HCT116 (cell line): ENCODE results near the gene DRGX. TPM values are rescaled to one million over a fixed set of nuclear protein-coding genes. Genes with fewer than 3 reads are reported as not detected.

ENCODE experiments used
- ATAC-seq: fragments of 200-7000 bp; cut with Tn5 transposase; 2 replicates; pipeline ENCODE4 v1.9.1; 2020; ENCODE audit warnings: mild to moderate bottlenecking, moderate library complexity
- BruUV-seq: library from RNA; stranded (reverse); fragments of 400-500 nt; replicated peaks from 2 replicates; lab custom pipeline; 2021; lab: Mats Ljungman, UMichigan
- CTCF ChIA-PET: fragments of 300-600 bp; sonication (Branson Sonifier 250); formaldehyde crosslinking; loops from one replicate; lab custom pipeline; 2021; ENCODE audit warnings: antibody characterized with exemption; lab: Charles Lee
- POLR2A ChIA-PET: fragments of 300-600, 350-600 bp; sonication (Branson Sonifier 250); formaldehyde crosslinking; loops from one replicate; lab custom pipeline; 2021; ENCODE audit warnings: antibody characterized with exemption; lab: Charles Lee
- RAD21 ChIA-PET, 2 experiments: fragments of 300-600 bp; sonication (Branson Sonifier 250); formaldehyde crosslinking; loops; one replicate each; lab custom pipeline; 2023; ENCODE audit warnings: low total read pairs in 2 of 2; ENCODE audit not compliant: uncharacterized antibody in 2 of 2, unreplicated experiment in 2 of 2, low non-redundant PET in 1 of 2; lab: Charles Lee
- DNase-seq: peaks from one replicate; pipeline ENCODE4 v3.0.0-alpha.2; 2010; ENCODE audit warnings: low read depth, low spot score
- H2AFZ ChIP-seq: fragments of 200-600 bp; shearing (Covaris generic), sonication (generic); 2 replicates; pipeline ENCODE4 v1.6.1; 2017; ENCODE audit warnings: low read depth, mixed run types, mixed read lengths, antibody characterized with exemption, low read length; ENCODE audit not compliant: poor library complexity, severe bottlenecking
- H3K27ac ChIP-seq: 2 replicates; pipeline ENCODE4 v1.5.1; 2012; ENCODE audit warnings: low read depth, low read length
- H3K27me3 ChIP-seq: fragments of 200-600 bp; sonication (generic); 2 replicates; pipeline ENCODE4 v1.6.1; 2016; ENCODE audit warnings: mixed run types, low read length, mixed read lengths; ENCODE audit not compliant: insufficient read depth
- H3K36me3 ChIP-seq, 2 experiments: fragments of 200-500 bp in 1 of 2; fragments of 200-600 bp in 1 of 2; sonication (Bioruptor generic) in 1 of 2; sonication (generic) in 1 of 2; 2 replicates each; pipeline versions ENCODE4 v1.5.1 to v1.6.1; 2014 to 2016; ENCODE audit warnings: low read length in 2 of 2, inconsistent platforms in 1 of 2, mixed read lengths in 1 of 2, mixed run types in 1 of 2; ENCODE audit not compliant: insufficient read depth in 2 of 2, control insufficient read depth in 1 of 2
- H3K4me1 ChIP-seq, 2 experiments: fragments of 200-600 bp in 1 of 2; sonication (generic) in 1 of 2; 2 replicates each; pipeline versions ENCODE4 v1.5.1 to v1.6.1; 2012 to 2017; ENCODE audit warnings: low read length in 2 of 2, inconsistent platforms in 1 of 2, mild to moderate bottlenecking in 1 of 2, mixed read lengths in 1 of 2, mixed run types in 1 of 2, moderate library complexity in 1 of 2; ENCODE audit not compliant: insufficient read depth in 2 of 2, control insufficient read depth in 1 of 2
- H3K4me2 ChIP-seq: fragments of 200-600 bp; sonication (generic); 2 replicates; pipeline ENCODE4 v1.6.1; 2017; ENCODE audit warnings: mixed run types, low read length, mixed read lengths
- H3K4me3 ChIP-seq, 2 experiments: fragments of 200-600 bp in 1 of 2; sonication (generic) in 1 of 2; replicated peaks in 1 of 2; 2 replicates each; pipeline ENCODE4 v1.5.1; 2011 to 2016; ENCODE audit warnings: low read length in 2 of 2, control low read depth in 1 of 2, low read depth in 1 of 2, mild to moderate bottlenecking in 1 of 2, mixed read lengths in 1 of 2, mixed run types in 1 of 2
- H3K79me2 ChIP-seq: fragments of 200-600 bp; sonication (generic); 2 replicates; pipeline ENCODE4 v1.6.1; 2017; ENCODE audit warnings: mild to moderate bottlenecking, mixed run types, low read length, moderate library complexity, mixed read lengths; ENCODE audit not compliant: insufficient read depth
- H3K9ac ChIP-seq: fragments of 200-600 bp; sonication (generic); 2 replicates; pipeline ENCODE4 v1.6.1; 2016; ENCODE audit warnings: low read length, mixed read lengths
- H3K9me2 ChIP-seq: fragments of 200-600 bp; sonication (generic), shearing (Covaris generic); 2 replicates; pipeline ENCODE4 v1.6.1; 2017; ENCODE audit warnings: mixed run types, mild to moderate bottlenecking, moderate library complexity; ENCODE audit not compliant: insufficient read depth
- H3K9me3 ChIP-seq, 2 experiments: fragments of 200-500 bp in 1 of 2; fragments of 200-600 bp in 1 of 2; sonication (Bioruptor generic) in 1 of 2; sonication (generic) in 1 of 2; 2 replicates each; pipeline ENCODE4 v1.6.1; 2014 to 2017; ENCODE audit warnings: low read length in 2 of 2, mixed read lengths in 2 of 2, inconsistent platforms in 1 of 2, low read depth in 1 of 2, mild to moderate bottlenecking in 1 of 2, mixed run types in 1 of 2, moderate library complexity in 1 of 2; ENCODE audit not compliant: control insufficient read depth in 1 of 2, insufficient read depth in 1 of 2
- H4K20me1 ChIP-seq: fragments of 200-600 bp; sonication (generic), shearing (Covaris generic); 2 replicates; pipeline ENCODE4 v1.6.1; 2017; ENCODE audit warnings: mixed run types, mild to moderate bottlenecking, moderate library complexity; ENCODE audit not compliant: insufficient read depth
- CBX3 ChIP-seq: IDR thresholded peaks from 2 replicates; pipeline ENCODE4 v1.6.1; 2012; ENCODE audit warnings: low read depth
- CEBPB ChIP-seq: IDR thresholded peaks from 2 replicates; pipeline ENCODE4 v1.6.1; 2012; ENCODE audit warnings: low read depth
- EGR1 ChIP-seq: IDR thresholded peaks from 2 replicates; pipeline ENCODE4 v1.6.1; 2012; ENCODE audit warnings: low read depth
- ELF1 ChIP-seq: IDR thresholded peaks from 2 replicates; pipeline ENCODE4 v1.6.1; 2012; ENCODE audit warnings: low read depth, borderline replicate concordance
- EZH2phosphoT487 ChIP-seq: fragments of 200-600 bp; IDR thresholded peaks from 2 replicates; pipeline ENCODE4 v1.6.1; 2018; ENCODE audit warnings: antibody characterized with exemption, borderline replicate concordance
- JUND ChIP-seq: IDR thresholded peaks from 2 replicates; pipeline ENCODE4 v1.6.1; 2012
- POLR2A ChIP-seq: IDR thresholded peaks from 2 replicates; pipeline ENCODE4 v1.7.0; 2011; ENCODE audit warnings: borderline replicate concordance; ENCODE audit not compliant: insufficient read depth, insufficient read length; ENCODE audit errors: extremely low read depth
- POLR2AphosphoS5 ChIP-seq: IDR thresholded peaks from 2 replicates; pipeline ENCODE4 v1.6.1; 2011; ENCODE audit warnings: mild to moderate bottlenecking, low read depth, low read length, moderate library complexity
- RAD21 ChIP-seq: IDR thresholded peaks from 2 replicates; pipeline ENCODE4 v1.6.1; 2012; ENCODE audit warnings: low read depth, mild to moderate bottlenecking
- SIN3A ChIP-seq: IDR thresholded peaks from 2 replicates; pipeline ENCODE4 v1.6.1; 2012; ENCODE audit warnings: low read depth
- SP1 ChIP-seq: IDR thresholded peaks from 2 replicates; pipeline ENCODE4 v1.6.1; 2012; ENCODE audit warnings: low read depth
- SRF ChIP-seq: IDR thresholded peaks from 2 replicates; pipeline ENCODE4 v1.6.1; 2012; ENCODE audit warnings: low read depth
- TCF7L2 ChIP-seq: IDR thresholded peaks from 2 replicates; pipeline ENCODE4 v1.7.0; 2011; ENCODE audit warnings: borderline replicate concordance, inconsistent platforms; ENCODE audit not compliant: insufficient read depth, insufficient read length; ENCODE audit errors: extremely low read depth
- YY1 ChIP-seq: IDR thresholded peaks from 2 replicates; pipeline ENCODE4 v1.6.1; 2011; ENCODE audit warnings: low read length, low read depth, moderate library complexity, mild to moderate bottlenecking; ENCODE audit not compliant: insufficient replicate concordance; ENCODE audit errors: extremely low read depth
- ZFX ChIP-seq: fragments of 450-650 bp; IDR thresholded peaks from 2 replicates; pipeline ENCODE4 v1.6.1; 2017
- ZNF274 ChIP-seq: fragments of 200-500 bp; sonication (Bioruptor generic); IDR thresholded peaks from 2 replicates; pipeline ENCODE4 v1.6.1; 2014; ENCODE audit warnings: mild to moderate bottlenecking, low read depth, low read length, inconsistent platforms
- intact Hi-C: fragments of 100-400 bp; cut with micrococcal nuclease; formaldehyde crosslinking; loops from 2 replicates; pipeline ENCODE4 v1.10.0; 2022
- total RNA-seq: library from RNA; stranded (reverse); gene quantifications from one replicate; pipeline ENCODE4 v1.2.1, GENCODE V29; 2021; ENCODE audit not compliant: unreplicated experiment
- TF ChIP-seq, protein P1 (sequence below): IDR thresholded peaks from 2 replicates; pipeline ENCODE4 v1.6.1; 2011; ENCODE audit warnings: mild to moderate bottlenecking, low read length, moderate library complexity; ENCODE audit not compliant: insufficient replicate concordance; ENCODE audit errors: extremely low read depth
- TF ChIP-seq, protein P2 (sequence below): IDR thresholded peaks from 2 replicates; pipeline ENCODE4 v1.6.1; 2012
- TF ChIP-seq, protein P3 (sequence below): IDR thresholded peaks from 2 replicates; pipeline ENCODE4 v1.6.1; 2012

Gene DRGX
- total RNA-seq, 1 experiment from 2014 or later: not detected

DNA sequence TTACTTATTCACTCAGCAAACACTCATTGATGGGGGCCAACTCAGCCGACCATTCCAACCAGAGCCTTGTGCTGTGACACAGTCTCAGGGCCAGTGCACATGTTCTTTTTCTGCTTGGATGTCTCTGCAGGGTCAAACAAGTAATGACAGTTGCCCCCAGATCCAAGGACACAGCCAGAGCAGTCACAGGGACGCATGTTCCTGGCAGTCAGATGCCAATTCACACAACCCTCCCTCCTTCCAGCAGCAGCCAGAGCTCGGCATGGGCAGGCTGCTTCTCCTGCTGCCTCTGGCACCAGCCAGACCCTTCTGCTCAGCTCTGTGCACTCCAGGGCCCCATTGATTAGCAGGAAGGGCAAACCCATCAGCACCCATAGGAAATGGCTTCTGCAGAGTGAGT, 20.3 kb downstream of the DRGX start:
- H3K79me2 ChIP-seq: no peaks in the 10 kb centered on the region
- no peaks in the 10 kb centered on the region for H3K36me3 ChIP-seq
- CTCF ChIA-PET: interaction anchor here (1.2 kb wide), 1 partner anchor 32 kb away, joined by 3 read pairs; no protein-coding TSS in a partner anchor
- RAD21 ChIA-PET: no interaction called here
- TF ChIP-seq SP1 (no peak), SIN3A (no peak), POLR2A (no peak), ZNF274 (no peak), EZH2phosphoT487 (no peak), RAD21 (no peak), CEBPB (no peak), ZFX (no peak), POLR2AphosphoS5 (no peak), SRF (no peak), ELF1 (no peak), JUND (no peak), TCF7L2 (no peak), CBX3 (no peak), YY1 (no peak), EGR1 (no peak)
- TF ChIP-seq, protein P1, sequence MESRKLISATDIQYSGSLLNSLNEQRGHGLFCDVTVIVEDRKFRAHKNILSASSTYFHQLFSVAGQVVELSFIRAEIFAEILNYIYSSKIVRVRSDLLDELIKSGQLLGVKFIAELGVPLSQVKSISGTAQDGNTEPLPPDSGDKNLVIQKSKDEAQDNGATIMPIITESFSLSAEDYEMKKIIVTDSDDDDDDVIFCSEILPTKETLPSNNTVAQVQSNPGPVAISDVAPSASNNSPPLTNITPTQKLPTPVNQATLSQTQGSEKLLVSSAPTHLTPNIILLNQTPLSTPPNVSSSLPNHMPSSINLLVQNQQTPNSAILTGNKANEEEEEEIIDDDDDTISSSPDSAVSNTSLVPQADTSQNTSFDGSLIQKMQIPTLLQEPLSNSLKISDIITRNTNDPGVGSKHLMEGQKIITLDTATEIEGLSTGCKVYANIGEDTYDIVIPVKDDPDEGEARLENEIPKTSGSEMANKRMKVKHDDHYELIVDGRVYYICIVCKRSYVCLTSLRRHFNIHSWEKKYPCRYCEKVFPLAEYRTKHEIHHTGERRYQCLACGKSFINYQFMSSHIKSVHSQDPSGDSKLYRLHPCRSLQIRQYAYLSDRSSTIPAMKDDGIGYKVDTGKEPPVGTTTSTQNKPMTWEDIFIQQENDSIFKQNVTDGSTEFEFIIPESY: no peak
- TF ChIP-seq, protein P2, sequence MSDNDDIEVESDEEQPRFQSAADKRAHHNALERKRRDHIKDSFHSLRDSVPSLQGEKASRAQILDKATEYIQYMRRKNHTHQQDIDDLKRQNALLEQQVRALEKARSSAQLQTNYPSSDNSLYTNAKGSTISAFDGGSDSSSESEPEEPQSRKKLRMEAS: no peak
- TF ChIP-seq, protein P3, sequence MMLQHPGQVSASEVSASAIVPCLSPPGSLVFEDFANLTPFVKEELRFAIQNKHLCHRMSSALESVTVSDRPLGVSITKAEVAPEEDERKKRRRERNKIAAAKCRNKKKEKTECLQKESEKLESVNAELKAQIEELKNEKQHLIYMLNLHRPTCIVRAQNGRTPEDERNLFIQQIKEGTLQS: no peak
- TF ChIP-seq, all 23 proteins: peak for 0
- no peak for ATAC-seq
- POLR2A ChIA-PET: no interaction called here
- H3K9me2 ChIP-seq: no peaks in the 10 kb centered on the region
- DNase-seq: no peak
- H4K20me1 ChIP-seq: no peaks in the 10 kb centered on the region
- intact Hi-C loops: no loop called here
- peaks cover 26% of the 10 kb centered on the region for H3K27me3 ChIP-seq
- H3K4me1 ChIP-seq: no peaks in the 10 kb centered on the region
- no peaks in the 10 kb centered on the region for H3K9me3 ChIP-seq
- no peak overlapping the region for H3K9ac ChIP-seq
- H3K4me3 ChIP-seq: no peak overlapping the region
- no peak overlapping the region for H3K4me2 ChIP-seq
- no TSS peak for BruUV-seq
- H2AFZ ChIP-seq: no peak overlapping the region
- no peak overlapping the region for H3K27ac ChIP-seq
